Measurements from ENCODE around the gene DRD1. TPM values are rescaled to one million over a fixed set of nuclear protein-coding genes. Genes with fewer than 3 reads are reported as not detected.
"Not testable (repeated sequence)": the region's sequence is repeated elsewhere in the genome, so short reads cannot be mapped to it uniquely, and the experiment has no call there.

The DRD1 gene
- total RNA-seq, 1 donor from 2014 or later = 0.10 TPM

DNA sequence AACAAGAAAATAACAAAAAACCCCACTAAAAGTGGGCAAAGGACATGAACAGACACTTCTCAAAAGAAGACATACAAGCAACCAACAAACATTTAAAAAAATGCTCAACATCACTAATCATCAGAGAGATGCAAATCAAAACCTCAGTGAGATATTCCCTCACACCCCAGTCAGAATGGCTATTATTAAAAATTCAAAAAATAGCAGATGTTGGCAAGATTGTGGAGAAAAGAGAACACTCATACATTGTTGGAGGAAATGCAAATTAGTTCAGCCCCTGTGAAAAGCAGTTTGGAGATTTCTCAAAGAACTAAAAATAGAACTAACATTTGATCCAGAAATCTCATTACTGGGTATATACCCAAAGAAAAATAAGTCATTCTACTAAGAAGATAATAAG, 19.4 kb downstream of the DRD1 start:
- not testable (repeated sequence) for DNase-seq

DNA sequence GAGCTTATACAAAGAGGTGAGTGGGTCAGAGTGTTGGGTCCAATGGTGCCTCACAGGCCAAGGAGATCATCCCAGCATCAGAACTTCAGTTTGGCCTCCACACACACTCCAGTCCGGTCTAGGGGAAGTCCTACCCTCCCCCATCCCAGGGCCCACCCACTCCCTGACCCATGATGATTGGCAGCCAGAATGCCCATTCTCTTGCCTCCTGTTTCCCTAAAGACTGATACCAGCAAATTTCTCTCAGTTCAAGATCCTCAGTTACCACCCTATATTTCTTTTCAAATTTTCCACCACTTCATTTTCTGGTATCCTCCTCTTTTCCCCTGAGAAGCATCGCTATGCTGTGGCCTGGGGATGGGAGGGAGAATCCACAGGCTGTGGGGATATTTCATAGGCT, 21.9 kb downstream of the DRD1 start:
- no peak for DNase-seq

DNA sequence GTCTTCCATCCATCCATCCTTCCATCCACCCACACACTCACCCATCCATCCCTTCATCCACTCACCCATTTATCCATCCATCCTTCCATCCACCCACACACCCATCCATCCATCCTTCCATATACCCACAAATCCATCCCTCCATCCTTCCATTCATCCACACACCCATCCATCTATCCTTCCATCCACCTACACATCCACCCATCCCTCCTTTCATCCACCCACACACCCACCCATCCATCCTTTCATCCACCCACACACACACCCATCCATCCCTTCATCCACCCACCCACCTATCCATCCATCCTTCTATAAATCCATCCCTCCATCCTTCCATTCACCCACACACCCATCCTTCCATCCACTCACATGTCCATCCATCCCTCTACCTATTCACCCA, 23.6 kb downstream of the DRD1 start:
- no peak for DNase-seq

DNA sequence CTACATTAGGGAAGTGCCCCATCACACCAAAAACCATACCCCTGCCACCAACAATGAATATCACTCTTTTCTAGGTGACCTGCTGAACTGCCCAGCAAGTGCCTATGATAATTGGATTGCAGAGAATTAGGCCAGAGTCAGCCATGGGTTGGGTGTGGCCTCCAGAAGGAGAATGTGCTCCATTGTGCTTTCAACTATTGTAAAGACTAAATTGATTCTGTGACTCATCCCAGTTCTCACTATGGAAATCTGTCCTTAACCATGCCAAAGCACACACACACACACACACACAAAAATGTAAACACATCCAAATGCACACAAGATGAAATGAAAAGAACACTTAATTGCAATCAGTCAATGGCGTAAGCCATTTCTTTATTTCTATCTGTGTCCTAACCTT, 25.7 kb downstream of the DRD1 start:
- no peak for DNase-seq

DNA sequence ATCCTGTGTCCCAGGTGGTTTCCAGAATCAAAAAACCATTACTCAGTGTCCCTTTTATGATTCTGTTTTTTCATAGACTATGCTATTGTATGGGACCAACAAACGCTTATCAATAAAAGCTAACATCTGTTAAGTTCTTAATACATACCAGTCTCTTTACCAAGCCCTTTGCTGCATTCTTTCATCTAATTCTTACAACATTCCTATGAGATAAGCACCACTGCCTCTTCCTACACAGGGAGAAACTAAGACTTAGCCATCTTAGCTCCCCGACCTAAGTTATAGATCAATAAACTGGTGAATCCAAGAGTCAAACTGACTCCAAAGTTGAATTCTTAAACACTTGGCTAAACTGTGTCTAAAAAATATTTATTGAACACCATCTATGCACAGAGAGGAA, 26.6 kb downstream of the DRD1 start:
- DNase-seq = no peak

DNA sequence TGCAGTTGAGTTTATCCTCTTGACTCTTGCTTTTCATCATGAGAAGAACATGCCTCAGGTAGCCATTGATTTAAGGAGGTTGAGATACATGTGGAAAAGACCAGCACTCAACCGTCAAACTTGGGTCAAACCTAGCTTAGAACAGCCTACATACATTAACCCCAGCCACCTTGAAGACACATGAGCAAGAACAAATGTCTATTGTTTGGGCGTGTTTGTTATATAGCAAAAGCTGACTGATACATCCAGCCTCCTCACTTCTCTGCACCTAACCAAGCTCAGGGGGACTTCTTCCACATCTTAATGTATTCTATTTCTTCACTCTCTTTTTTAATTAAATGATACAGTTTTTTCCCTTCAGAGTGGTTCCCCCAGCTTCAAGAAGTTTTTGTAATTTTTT, 28.7 kb downstream of the DRD1 start:
- no peak for DNase-seq

DNA sequence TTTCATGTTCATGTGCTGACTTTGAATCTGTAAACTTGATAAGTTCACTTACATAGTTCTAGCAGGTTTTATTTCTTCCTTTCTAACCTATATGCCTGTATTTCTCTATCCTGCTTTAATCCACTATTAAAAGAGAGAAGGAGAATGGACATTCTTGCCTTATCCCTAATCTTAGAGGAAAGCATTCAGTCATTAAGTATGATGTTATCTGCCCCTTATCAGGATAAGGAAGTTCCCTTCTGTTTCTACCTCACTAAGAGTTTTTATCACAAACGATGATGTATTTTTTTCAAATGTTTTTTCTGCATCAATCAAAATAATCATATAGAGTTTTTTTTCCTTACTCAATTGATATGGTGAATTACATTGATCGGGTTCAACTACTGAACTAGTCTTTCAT, 33.1 kb downstream of the DRD1 start:
- DNase-seq = no peak

DNA sequence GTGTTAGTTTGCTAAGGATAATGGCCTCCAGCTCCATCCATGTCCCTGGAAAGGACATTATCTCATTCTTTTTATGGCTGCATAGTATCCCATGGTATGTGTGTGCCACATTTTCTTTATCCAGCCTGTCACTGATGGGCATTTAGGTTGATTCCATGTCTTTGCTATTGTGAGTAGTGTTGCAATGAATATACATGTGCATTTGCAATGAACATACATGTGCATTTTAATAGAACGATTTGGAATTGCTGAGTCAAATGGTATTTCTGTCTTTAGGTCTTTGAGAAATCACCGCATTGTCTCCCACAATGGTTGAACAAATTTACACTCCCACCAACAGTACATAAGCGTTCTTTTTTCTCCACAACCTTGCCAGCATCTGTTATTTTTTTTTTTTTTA, 37.7 kb downstream of the DRD1 start:
- no peak for DNase-seq

DNA sequence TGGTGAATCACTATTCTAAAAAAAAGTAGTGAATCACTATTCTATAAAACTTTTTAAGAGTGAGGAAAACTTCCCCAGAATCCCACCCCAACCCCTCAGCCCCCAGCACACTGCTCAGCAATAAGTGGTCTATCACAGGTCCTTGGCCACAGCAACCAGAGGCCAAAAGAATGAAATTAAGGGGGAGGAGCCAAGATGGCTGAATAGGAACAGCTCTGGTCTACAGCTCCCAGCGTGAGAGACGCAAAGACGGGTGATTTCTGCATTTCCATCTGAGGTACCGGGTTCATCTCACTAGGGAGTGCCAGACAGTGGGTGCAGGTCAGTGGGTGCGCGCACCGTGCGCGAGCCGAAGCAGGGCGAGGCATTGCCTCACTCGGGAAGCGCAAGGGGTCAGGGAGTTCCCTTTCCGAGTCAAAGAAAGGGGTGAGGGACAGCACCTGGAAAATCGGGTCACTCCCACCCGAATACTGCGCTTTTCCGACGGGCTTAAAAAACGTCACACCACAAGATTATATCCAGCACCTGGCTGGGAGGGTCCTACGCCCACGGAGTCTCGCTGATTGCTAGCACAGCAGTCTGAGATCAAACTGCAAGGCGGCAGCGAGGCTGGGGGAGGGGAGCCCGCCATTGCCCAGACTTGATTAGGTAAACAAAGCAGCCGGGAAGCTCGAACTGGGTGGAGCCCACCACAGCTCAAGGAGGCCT, 46.2 kb downstream of the DRD1 start:
- DNase-seq = not testable (repeated sequence)

DNA sequence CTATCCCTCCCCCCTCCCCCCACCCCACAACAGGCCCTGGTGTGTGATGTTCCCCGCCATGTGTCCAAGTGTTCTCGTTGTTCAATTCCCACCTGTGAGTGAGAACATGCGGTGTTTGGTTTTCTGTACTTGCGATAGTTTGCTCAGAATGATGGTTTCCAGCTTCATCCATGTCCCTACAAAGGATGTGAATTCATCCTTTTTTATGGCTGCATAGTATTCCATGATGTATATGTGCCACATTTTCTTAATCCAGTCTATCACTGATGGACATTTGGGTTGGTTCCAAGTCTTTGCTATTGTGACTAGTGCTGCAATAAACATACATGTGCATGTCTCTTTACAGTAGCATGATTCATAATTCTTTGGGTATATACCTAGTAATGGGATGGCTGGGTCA, 48.6 kb downstream of the DRD1 start:
- not testable (repeated sequence) for DNase-seq

DNA sequence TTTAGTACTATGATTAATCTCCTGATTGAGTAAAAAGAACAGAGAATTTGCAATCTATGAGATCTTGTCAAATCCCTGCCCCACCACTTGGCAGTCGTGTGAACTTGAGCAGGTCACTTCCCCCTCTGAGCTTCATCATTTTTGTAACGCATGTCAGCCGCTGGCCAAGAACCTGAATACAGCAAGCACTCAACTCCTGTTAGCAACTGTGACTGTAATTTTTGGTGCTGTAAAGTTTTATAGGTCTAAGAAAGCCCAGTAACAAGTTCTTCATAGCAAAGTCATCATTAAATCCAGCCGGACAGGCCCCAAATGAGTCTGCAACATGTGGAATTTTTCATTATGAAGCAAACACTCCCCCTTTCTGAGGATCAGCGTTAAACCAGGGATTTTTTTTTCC, 49.4 kb downstream of the DRD1 start:
- no peak for DNase-seq

DNA sequence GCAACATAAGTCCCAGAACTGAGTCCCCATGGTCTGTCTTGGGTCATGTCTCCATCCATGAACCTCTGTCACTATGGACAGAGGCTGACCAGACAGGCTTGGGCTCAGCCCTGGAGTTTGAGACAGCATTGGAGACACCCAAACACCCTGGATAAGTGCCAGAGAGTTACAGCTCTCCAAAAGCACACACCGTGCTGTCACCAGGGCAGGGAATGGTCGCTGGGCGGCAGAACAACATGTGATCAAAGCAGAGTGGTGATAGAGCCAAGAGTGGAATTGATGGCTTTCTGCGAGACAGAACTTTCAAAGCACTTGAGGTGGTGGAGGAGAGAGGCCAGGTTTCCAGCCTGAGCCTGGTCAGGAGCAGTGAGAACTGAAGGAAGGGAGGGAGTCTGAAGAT, 50.1 kb downstream of the DRD1 start:
- no peak for DNase-seq

DNA sequence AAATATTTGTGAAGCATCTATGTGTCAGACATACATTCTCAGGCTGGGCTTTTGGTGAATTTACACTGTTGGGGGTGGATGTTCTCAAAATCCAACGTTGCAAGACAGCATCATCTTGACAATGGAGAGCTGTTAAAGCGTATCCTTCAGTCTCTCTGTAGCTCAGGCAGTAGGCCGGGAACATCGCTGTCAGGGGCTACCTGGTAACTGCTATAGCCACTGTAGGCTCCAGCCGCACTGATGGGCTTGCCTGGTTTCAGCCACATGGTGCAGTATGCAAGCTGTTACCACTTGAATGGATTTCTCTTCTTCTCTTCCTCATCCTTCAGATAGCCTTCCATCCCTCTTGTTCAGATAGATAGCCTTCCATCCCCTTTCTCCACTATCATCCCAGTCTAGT, 51.7 kb downstream of the DRD1 start:
- no peak for DNase-seq

DNA sequence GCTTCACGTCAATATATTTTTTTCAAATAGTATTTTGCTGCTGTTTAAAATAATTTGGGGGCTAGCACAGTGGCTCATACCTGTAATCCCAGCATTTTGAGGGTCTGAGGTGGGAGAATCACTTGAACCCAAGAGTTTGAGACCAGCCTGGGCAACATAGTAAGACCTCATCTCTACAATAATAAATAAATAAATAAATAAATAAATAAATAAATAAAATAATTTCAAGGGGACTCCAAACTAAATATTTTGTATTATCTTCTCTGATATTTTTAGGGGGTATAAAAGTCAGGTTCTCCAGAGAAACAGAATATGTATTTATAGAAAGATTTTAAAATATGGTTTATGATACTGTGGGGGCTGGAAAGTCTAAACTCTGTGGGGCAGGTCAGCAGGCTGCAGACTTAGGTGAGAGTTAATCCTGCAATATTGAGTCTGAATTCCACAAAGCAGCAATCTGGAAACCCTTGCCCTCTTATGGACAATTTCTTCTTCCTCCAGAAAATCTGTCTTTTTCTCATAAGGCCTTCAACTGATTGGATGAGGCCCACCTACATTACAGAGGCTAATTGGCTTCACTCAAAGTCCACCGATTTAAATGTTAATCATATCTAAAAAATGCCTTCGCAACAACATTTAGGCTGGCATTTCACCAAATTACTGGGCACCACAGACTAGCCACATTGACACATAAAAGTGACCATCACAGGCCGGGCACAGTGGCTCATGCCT, 53.5 kb downstream of the DRD1 start:
- no peak for DNase-seq

Other genes with a start within 250 kb of the DRD1 start
- 25.1 TPM for gene SFXN1, start 34.4 kb upstream of the DRD1 start, total RNA-seq
- 1.5 TPM for gene HRH2, start 213.9 kb upstream of the DRD1 start, total RNA-seq